Mesangial cell (primary cell): ENCODE results near the gene HPD. TPM values are rescaled to one million over a fixed set of nuclear protein-coding genes. Genes with fewer than 3 reads are reported as not detected.

Source experiments
- total RNA-seq: library from RNA; depleted of rRNA; stranded (reverse); fragments of >200 nt; gene quantifications from 2 replicates; pipeline ENCODE4 v1.2.3, GENCODE V29; 2015

Gene HPD
- total RNA-seq, result not detected in 2 replicates

DNA sequence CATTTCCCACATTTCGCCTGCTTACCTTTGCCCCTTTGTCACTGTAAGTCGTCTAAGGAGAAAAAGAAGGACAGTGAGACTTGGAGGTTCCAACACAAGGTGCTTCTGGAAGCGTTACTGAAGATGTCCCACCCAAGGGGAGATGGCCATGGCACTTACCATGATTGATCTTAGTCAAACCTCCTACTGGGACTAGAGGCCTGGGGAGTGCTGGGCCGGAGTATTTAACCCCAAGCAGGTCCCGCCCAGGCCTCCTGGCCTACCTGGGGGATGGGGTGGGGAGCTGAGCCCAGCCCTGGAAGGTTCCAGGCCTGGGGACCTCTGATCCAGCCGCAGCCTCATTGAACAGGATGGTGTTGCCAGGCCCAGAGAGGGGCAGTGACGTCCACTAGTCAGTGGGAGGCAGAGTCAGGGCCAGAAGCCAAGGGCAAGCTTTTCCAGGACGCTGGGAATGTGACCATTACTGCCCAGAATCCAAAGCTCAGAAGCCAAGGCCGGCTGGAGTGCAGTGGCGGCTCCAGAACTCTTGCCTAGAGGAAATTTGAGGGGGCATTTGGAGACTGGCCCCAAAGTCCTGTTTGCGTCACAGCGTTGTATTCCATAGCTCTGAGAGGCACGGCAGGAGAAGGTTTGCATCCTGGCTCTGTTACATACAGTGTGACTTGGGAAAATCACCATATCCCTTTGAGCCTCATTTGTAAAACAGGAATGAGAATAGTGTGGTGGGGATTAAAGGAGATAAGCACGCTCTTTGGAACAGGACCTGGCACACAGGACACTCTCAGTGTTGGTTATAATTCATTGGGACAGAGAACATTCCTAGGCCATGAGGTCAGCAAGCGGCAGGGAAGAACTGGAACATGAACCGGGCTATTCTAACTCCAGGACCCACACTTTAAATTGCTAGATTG is at the start of gene HPD:
Gene HPD, minus strand, starts transcription at position 198 of the 911 bp plus-strand sequence. Its CDS starts 36 bp downstream, at position 162.

DNA sequence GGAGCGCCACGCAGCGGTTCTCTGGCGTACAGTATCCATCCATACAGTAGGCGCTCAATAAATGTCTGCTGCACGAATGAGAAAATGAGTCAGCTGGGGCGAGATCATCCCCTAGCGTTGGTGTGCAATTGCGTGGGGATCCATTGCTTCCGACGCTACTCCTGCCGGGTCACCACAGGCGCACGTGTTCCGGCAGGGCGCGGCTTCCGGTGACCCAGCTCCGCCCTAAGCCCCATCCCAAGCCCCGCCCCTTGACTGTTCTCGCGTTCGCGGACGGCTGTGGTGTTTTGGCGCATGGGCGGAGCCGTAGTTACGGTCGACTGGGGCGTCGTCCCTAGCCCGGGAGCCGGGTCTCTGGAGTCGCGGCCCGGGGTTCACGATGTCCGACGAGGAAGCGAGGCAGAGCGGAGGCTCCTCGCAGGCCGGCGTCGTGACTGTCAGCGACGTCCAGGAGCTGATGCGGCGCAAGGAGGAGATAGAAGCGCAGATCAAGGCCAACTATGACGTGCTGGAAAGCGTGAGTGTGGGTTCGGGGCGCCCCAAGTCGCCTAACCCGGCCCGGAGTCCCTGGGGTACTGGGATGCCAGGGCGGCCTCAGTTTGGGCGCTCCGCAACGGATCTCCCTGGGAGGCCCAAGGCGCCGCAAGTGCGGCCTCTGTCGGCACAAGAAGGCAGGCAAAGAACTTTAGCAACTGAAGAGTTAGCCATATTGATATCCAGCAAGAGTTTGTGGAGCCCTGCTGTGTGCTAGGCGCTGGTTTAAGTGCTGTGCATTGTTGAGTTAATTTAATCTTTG is 30.0 kb upstream of the HPD start, which contains the start of gene PSMD9:
Gene PSMD9, plus strand, starts transcription at position 313 of the 796 bp plus-strand sequence. Its CDS starts 67 bp downstream, at position 380.

DNA sequence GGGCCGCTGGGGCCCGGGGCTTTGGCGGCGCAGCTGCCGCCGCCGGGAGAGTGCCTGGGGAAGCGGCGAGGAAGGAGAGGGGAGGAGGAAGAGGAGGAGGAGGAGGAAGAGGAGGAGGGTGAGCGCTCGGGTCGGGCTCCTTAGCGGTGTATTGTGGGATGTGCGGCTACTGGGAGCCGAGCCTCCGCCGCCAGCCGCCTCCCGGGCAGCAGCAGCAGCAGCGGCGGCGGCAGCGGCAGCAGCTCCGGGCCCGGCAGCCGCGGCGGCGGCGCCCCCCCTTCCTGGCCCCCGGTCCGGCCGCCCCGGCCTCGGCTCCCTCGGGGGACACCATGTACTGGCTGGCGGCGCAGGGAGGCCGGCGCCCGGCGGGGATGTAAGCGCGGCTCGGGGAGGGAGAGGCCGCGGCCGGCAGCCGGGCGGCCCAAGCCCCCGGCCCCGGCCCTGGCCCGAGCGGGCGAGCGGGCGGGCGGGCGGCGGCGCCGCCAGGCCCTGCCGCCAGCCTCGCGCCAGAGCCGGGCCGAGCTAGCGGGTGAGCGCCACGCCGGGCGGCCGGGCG is 54.7 kb downstream of the HPD start, which contains the start of gene SETD1B:
Gene SETD1B, plus strand, starts transcription at position 149 of the 556 bp plus-strand sequence. CDS start 729 bp downstream, outside the sequence.

DNA sequence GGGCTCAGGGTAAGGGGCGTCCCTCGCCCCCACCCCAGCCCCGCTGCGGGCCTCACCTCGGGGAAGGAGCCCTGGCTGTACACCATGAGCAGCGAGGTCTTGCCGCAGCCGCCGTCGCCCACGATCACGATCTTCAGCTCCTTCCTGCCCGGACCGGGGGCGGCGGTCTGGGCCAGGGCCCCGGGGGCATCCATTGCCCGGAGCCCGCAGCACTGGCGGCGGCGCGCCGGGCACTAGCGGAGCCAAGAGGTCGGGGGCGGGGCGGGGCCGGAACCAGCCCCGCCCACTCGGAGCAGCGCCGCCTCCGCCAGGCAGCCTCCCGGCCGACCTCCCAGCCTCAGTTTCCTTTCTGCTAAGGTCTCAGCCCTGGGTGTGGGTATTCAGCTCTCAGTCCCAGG is 65.2 kb downstream of the HPD start, which contains the start of gene RHOF:
Gene RHOF, minus strand, starts transcription at position 249 of the 398 bp plus-strand sequence. Its CDS starts 55 bp downstream, at position 194.

Other genes with a start within 250 kb of the HPD start
- 18.1 and 23.6 TPM in 2 replicates for gene ORAI1, start 232.3 kb downstream of the HPD start, total RNA-seq
- gene MORN3, start 189.2 kb downstream of the HPD start, total RNA-seq, result 0.16 and 0.51 TPM in 2 replicates
- gene TMEM120B, start 146.1 kb downstream of the HPD start, total RNA-seq, result 10.3 and 12.4 TPM in 2 replicates
- gene RHOF, start 65.2 kb downstream of the HPD start, total RNA-seq, result 131 and 170 TPM in 2 replicates
- gene SETD1B, start 54.9 kb downstream of the HPD start, total RNA-seq, result 6.8 and 12.3 TPM in 2 replicates
- 76.9 and 86.2 TPM in 2 replicates for gene PSMD9, start 29.9 kb upstream of the HPD start, total RNA-seq
- 1.8 and 4.9 TPM in 2 replicates for gene CFAP251, start 59.7 kb upstream of the HPD start, total RNA-seq
- 8.3 and 20.8 TPM in 2 replicates for gene BCL7A, start 163.0 kb upstream of the HPD start, total RNA-seq
- 36.2 and 58.2 TPM in 2 replicates for gene MLXIP, start 219.9 kb upstream of the HPD start, total RNA-seq